ENCODE results near the gene EMC8. TPM values are rescaled to one million over a fixed set of nuclear protein-coding genes. Genes with fewer than 3 reads are reported as not detected.

EMC8 gene
- total RNA-seq, 1 experiment from 2014 or later = 38.2 TPM

- Histone ChIP-seq H3K79me2 (ENCODE audit: low read depth) (no peaks in the 10 kb centered on the region), H4K20me1 (ENCODE audit: insufficient read depth) (no peaks in the 10 kb centered on the region), H3F3A (ENCODE audit: insufficient read depth, low read depth) (peaks cover 36% of the 10 kb centered on the region), H3K4me3 (no peak overlapping the region), H3K9me2 (ENCODE audit: insufficient read depth) (no peaks in the 10 kb centered on the region), H3K9me3 (ENCODE audit: insufficient read depth, low read depth) (no peaks in the 10 kb centered on the region), H2AFZ (no peak overlapping the region), H3K27me3 (ENCODE audit: insufficient read depth, low read depth) (no peaks in the 10 kb centered on the region), H3K36me3 (ENCODE audit: low read depth) (0 out of 2 replicates have a peak, but pooled peaks cover 4% of the 10 kb centered on the region), H3K4me2 (no peak overlapping the region), H3K4me1 (replicated peaks; ENCODE audit: insufficient read depth) (peaks cover 32% of the 10 kb centered on the region), H3K27ac (no peak overlapping the region)
- no peak for DNase-seq
- ChIA-PET CTCF (no interaction called here), POLR2A (ENCODE audit: unreplicated experiment) (no interaction called here)
- intact Hi-C loops (cut with micrococcal nuclease; ENCODE audit: unreplicated experiment) = loop anchor here (10.0 kb wide), 1 partner anchor 49 kb away; no protein-coding TSS in a partner anchor
- TF ChIP-seq CTCF (conservative IDR thresholded peaks at IDR 0.05) (no peak), EZH2 (IDR thresholded peaks at IDR 0.05; ENCODE audit: low read depth) (no peak)
- no TSS peak for BruUV-seq (replicated peaks)
Observed at GRCh38 chr16:85774136-85774535, 25.2 kb downstream of the EMC8 start.

DNA sequence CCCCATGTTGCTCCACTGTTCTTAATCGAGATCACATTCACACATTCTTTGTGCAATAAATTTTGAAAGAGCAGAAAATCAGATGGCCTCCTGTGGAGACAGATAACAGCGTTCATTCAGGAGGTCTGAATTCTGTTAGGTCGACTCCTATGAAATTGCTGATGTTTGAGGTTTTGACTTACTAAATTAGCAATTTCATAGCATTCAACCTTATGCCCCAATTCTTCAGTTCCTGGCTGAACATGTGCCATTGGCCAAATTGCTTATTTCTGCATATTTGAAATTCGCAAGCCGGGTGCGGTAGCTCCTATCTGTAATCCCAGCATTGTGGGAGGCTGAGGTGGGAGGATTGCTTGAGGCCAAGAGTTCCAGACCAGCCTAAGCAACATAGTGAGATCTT lies 26.3 kb downstream of the EMC8 start:
- CTCF ChIA-PET = interaction anchor here (0.6 kb wide), 1 partner anchor 14 kb away, joined by 4 read pairs; no protein-coding TSS in a partner anchor
- H4K20me1 ChIP-seq (ENCODE audit: insufficient read depth) = no peaks in the 10 kb centered on the region
- H3K4me2 ChIP-seq = no peak overlapping the region
- H3K4me1 ChIP-seq (replicated peaks; ENCODE audit: insufficient read depth) = peaks cover 24% of the 10 kb centered on the region
- H3K27me3 ChIP-seq (ENCODE audit: insufficient read depth, low read depth) = no peaks in the 10 kb centered on the region
- intact Hi-C loops (cut with micrococcal nuclease; ENCODE audit: unreplicated experiment) = loop anchor here (10.0 kb wide), 1 partner anchor 48 kb away; no protein-coding TSS in a partner anchor
- no peaks in the 10 kb centered on the region for H3K79me2 ChIP-seq (ENCODE audit: low read depth)
- BruUV-seq (replicated peaks) = no TSS peak
- TF ChIP-seq EZH2 (IDR thresholded peaks at IDR 0.05; ENCODE audit: low read depth) (no peak), CTCF (conservative IDR thresholded peaks at IDR 0.05) (no peak)
- DNase-seq = no peak
- no peak overlapping the region for H2AFZ ChIP-seq
- 0 out of 2 replicates have a peak, but pooled peaks cover 4% of the 10 kb centered on the region for H3K36me3 ChIP-seq (ENCODE audit: low read depth)
- H3F3A ChIP-seq (ENCODE audit: insufficient read depth, low read depth) = peaks cover 31% of the 10 kb centered on the region
- POLR2A ChIA-PET (ENCODE audit: unreplicated experiment) = no interaction called here
- no peaks in the 10 kb centered on the region for H3K9me3 ChIP-seq (ENCODE audit: insufficient read depth, low read depth)
- no peak overlapping the region for H3K4me3 ChIP-seq
- no peaks in the 10 kb centered on the region for H3K9me2 ChIP-seq (ENCODE audit: insufficient read depth)
- no peak overlapping the region for H3K27ac ChIP-seq

DNA sequence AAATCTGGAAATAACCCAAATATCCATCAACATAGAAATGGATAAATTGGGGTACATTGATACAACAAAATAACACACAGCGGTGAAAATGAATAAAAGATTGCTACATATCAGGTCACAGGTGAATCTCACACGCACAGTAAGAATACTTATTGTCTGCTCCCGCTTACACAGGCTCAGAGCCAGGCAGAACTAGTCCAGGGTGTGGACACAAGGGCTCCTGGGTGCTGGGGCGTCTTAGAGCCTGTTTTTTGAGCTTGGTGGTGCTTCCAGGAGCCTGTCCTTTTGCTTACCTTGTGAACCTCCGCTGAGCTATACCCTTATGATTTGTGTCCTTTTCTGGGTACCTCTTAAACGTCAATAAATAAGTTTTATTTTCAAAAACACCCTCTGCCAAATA lies 28.6 kb downstream of the EMC8 start:
- Histone ChIP-seq H3K9me3 (ENCODE audit: insufficient read depth, low read depth) (no peaks in the 10 kb centered on the region), H3K4me3 (no peak overlapping the region), H4K20me1 (ENCODE audit: insufficient read depth) (no peaks in the 10 kb centered on the region), H3F3A (ENCODE audit: insufficient read depth, low read depth) (peaks cover 21% of the 10 kb centered on the region; the same call in 1 of the 2 replicates), H3K4me1 (replicated peaks; ENCODE audit: insufficient read depth) (peaks cover 15% of the 10 kb centered on the region), H3K27me3 (ENCODE audit: insufficient read depth, low read depth) (no peaks in the 10 kb centered on the region), H3K4me2 (no peak overlapping the region), H3K36me3 (ENCODE audit: low read depth) (0 out of 2 replicates have a peak, but pooled peaks cover 4% of the 10 kb centered on the region), H3K79me2 (ENCODE audit: low read depth) (no peaks in the 10 kb centered on the region), H3K9me2 (ENCODE audit: insufficient read depth) (no peaks in the 10 kb centered on the region), H3K27ac (no peak overlapping the region), H2AFZ (no peak overlapping the region)
- no peak for DNase-seq
- intact Hi-C loops (cut with micrococcal nuclease; ENCODE audit: unreplicated experiment) = loop anchor here (10.0 kb wide), 1 partner anchor 46 kb away; no protein-coding TSS in a partner anchor
- BruUV-seq (replicated peaks) = no TSS peak
- TF ChIP-seq CTCF (conservative IDR thresholded peaks at IDR 0.05) (no peak), EZH2 (IDR thresholded peaks at IDR 0.05; ENCODE audit: low read depth) (no peak)
- ChIA-PET POLR2A (ENCODE audit: unreplicated experiment) (no interaction called here), CTCF (no interaction called here)

Measured in PC-9 (cell line).